Measurements from ENCODE around the gene LRMDA. TPM values are rescaled to one million over a fixed set of nuclear protein-coding genes. Genes with fewer than 3 reads are reported as not detected.

LRMDA gene
- total RNA-seq, 2 donors from 2014 or later: 14.4 to 18.0 TPM

DNA sequence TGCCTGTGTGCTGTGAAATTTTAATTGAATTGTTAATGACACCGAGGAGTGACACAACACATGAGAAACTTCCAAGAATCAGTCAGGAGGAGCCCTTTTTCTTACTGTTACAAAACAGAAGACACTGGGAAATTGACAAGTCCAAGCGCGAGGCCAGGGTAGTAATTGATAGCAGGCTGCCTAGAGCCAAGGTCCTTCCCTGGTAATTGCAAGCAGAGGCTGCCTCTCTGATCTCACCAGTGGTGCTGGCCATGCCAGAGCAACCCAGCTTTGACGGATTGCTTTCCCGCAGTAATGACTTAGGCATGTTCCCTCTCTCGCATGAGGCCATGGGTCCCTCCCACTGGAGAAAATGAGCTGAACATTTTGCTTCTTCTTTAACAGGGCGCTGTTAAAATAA, 111.5 kb downstream of the LRMDA start:
- DNase-seq (ENCODE audit: low spot score): peak; percentile 92
- intact Hi-C loops (cut with DNase I): no loop called here

GRCh38 chr10:75544386-75544785, 113.0 kb downstream of the LRMDA start:
- intact Hi-C loops (cut with DNase I): no loop called here
- DNase-seq (ENCODE audit: low spot score): no peak

DNA sequence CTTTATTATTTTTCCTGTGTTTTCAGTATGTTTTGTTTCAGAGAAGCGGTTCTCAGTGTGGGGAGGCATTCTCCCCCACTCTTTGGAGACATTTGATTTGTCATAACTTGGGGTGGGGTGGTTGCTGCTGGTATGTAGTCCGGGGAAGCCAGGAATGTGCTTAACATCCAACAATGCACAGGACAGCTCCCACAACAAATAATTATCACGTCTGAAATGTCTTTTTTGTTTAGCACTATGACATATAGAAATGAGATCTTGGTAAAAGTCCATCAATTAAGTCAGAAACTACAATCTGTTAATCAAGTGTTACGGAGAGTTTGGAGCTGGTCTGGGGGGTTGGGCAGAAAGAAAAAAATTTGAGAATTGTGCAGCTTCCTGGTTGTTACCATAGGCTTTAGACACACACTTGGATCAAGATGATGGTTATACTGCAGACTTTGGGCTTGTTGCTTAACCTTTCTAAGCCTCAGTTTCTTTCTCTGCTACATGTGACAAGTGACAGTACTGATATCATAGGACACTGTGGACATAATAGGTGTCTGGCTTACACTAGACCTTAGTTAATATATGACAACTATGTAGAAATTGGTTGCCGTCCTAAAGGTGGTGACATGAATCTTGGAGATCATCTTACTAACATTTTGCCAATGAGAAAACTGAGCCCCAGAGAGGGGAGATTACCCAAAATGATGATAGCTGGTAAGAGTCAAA, 113.7 kb downstream of the LRMDA start:
- no peak for DNase-seq (ENCODE audit: low spot score)
- intact Hi-C loops (cut with DNase I): no loop called here

GRCh38 chr10:75546004-75546403, 114.6 kb downstream of the LRMDA start:
- no peak for DNase-seq (ENCODE audit: low spot score)
- intact Hi-C loops (cut with DNase I): no loop called here

GRCh38 chr10:75547391-75548298, 116.2 kb downstream of the LRMDA start:
- intact Hi-C loops (cut with DNase I): no loop called here
- no peak for DNase-seq (ENCODE audit: low spot score)

- intact Hi-C loops (cut with DNase I): no loop called here
- DNase-seq (ENCODE audit: low spot score): no peak
Measured at GRCh38 chr10:75548356-75548755, 116.9 kb downstream of the LRMDA start.

GRCh38 chr10:75550191-75550590, 118.8 kb downstream of the LRMDA start:
- intact Hi-C loops (cut with DNase I): no loop called here
- DNase-seq (ENCODE audit: low spot score): no peak

DNA sequence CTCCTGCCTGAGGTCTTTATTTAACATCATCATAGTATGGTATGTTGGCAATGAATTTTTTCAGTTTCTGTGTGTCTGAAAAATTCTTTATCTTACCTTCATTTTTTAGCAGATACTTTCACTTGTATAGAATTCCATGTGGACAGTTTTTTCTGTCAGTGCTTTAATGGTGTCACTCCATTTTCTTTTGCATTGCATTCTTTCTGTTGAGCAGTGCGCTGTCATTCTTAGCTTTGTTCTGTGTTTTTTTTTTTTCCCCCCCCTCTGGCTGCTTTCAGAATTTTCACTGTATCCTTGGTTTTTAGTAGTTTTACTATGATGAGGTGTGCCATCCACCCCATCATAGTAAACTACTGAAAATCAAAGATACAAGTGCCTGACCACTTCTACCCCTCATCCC, 120.7 kb downstream of the LRMDA start:
- DNase-seq (ENCODE audit: low spot score): no peak
- intact Hi-C loops (cut with DNase I): no loop called here

GRCh38 chr10:75553550-75553949, 122.1 kb downstream of the LRMDA start:
- DNase-seq (ENCODE audit: low spot score): no peak
- intact Hi-C loops (cut with DNase I): no loop called here

DNA sequence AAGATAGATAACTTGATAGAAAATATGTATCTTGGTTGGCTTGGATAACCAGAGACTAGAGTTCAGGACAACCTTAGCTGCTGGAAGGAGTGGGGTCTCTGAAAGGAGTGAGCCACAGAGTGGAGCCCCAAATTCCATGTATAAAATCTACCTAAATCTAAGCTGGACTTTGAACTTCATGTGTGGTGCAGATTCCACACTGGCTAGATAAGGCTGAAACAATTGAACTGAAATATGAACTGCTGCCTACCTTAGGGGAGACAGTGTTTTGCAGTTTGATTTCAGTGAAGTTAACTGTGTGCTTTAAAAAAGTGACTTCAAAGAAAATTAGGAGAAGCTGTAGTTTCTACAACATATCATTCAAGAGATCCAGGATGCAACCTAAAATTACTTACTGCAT, 123.9 kb downstream of the LRMDA start:
- intact Hi-C loops (cut with DNase I): no loop called here
- DNase-seq (ENCODE audit: low spot score): no peak

DNA sequence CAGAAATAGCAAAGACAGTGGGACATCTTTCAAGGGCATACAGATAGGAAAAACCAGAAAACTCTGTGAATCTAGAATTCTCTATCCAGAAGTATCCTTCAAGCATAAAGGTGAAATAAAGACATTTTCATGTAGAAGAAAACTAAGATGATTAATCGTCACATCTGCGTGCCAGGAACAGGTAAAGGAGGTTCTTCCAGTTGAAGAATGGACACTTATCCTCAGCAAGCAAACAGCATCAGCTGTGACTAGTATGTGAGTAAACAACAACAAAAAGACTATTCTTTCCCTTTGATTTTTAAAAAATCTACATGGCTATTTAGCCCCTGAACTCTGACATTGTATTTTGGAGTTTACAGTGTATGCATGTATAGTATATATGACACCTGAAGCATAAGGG, 124.9 kb downstream of the LRMDA start:
- intact Hi-C loops (cut with DNase I): no loop called here

DNA sequence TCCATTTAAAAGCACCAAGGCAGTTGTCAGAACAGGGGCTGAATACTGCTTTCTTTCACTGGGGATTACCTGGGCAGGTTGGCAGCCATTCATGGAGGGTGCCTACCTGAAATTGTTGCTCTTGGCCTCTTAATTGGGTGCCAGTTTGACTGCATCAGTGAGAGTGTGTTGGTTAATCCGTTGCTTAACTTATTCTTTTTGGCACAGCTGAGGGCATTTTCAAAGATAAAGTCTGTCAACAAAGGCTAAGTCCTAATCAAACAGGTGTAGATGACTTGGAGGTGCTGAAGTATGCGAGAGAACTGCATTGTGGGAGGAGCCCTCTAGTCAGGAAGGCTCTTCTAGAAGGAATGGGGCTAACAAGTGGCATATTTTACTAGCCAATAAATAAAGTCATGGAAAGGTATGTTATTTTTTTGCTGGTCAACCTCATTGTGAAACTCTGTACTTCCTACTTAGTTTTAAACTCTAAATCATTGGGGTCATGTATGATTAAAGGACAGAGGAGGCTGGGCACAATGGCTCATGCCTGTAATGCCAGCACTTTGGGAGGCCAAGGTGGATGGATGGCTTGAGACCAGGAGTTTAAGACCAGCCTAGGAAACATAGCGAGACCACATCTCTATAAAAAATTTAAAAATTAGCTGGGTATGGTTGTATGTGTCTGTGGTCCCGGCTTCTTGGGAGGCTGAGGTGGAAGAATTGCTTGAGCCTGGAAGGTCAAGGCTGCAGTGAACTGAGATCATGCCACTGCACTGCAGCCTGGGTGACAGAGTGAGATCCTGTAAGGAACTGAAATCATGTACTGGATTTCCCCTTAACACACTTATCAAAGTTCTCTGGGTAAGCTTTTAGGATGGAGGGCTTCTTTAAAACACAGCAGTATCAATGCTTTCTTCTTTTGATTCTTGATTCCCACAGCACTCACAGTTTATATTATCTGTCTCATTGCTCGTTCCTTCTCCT, 134.1 kb downstream of the LRMDA start:
- intact Hi-C loops (cut with DNase I): loop anchor here in 1 of 2 donors (10.0 kb wide), 1 partner anchor 481 kb away; no protein-coding TSS in a partner anchor
- no peak for DNase-seq (ENCODE audit: low spot score)

More for the DNA sequence above, 124.9 kb downstream of the LRMDA start:
- no peak for DNase-seq (ENCODE audit: low spot score)

DNA sequence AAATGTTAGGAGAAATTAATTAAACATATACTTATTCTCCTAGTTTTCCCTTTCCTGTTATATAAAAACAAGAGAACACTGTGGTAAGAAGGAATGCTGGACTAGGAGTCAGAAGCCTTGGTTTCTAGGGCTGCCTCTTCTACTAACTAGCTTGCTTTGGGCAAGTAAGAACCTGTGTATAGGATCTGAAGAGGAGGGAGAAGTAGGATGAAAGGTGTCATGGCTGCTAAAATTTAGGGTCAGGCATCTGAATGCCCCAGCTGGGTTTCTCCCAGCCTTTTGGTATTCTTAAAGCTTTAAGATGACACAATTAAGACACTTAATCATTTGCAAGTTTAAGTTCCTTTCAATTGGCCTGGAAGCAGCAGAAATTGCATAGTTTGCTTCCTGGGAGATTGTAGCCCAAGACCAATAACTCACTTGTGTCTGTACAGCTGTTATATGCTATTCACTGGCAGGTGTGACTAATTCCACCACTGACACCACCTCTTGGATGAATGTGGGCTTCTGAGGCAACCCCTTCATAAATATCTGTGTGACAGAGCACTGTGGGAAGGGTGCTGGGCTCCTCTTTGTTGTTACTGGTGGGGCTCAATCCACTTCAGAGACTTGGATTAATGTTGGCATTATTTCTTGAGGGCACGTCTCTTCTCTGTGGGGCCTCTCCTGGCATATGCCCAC, 137.2 kb downstream of the LRMDA start:
- intact Hi-C loops (cut with DNase I): loop anchor here in 1 of 2 donors (10.0 kb wide), 1 partner anchor 484 kb away; no protein-coding TSS in a partner anchor

DNA sequence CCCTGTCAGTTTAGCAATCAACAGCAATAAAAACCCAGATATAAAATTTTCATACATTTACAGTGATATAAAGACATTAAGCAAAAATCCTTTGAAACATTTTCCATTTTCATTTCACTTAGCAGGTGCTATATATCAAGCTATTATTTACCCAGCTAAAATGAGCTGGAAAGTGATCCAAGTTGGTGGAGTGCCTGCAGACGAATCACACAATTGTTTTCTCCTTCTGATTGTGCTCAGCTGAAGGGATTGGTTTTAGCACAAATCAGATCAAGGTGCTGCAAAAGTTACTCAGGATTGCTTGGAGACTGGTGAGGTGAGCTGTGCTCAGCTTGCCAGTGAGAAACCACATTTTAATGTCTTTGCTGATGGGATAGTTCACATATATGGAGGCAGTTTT, 138.1 kb downstream of the LRMDA start:
- no peak for DNase-seq (ENCODE audit: low spot score)
- intact Hi-C loops (cut with DNase I): loop anchor here in 1 of 2 donors (10.0 kb wide), 1 partner anchor 485 kb away; no protein-coding TSS in a partner anchor

More for the DNA sequence above, 137.2 kb downstream of the LRMDA start:
- no peak for DNase-seq (ENCODE audit: low spot score)

GRCh38 chr10:75572478-75572877, 141.1 kb downstream of the LRMDA start:
- DNase-seq (ENCODE audit: low spot score): no peak
- intact Hi-C loops (cut with DNase I): no loop called here

DNA sequence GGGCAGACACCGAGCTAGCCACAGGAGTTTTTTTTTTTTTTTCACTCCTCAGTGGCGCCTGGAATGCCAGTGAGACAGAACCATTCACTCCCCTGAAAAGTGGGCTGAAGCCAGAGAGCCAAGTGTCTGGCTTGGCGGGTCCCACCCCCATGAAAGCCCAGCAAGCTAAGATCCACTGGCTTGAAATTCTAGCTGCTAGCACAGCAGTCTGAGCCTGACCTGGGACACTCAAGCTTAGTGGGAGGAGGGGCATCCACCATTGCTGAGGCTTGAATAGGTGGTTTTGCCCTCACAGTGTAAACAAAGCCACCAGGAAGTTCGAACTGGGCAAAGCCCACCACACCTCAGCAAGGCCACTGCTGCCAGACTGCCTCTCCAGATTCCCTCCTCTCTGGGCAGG, 144.5 kb downstream of the LRMDA start:
- intact Hi-C loops (cut with DNase I): no loop called here

GRCh38 chr10:75582102-75582501, 150.7 kb downstream of the LRMDA start:
- intact Hi-C loops (cut with DNase I): no loop called here
- no peak for DNase-seq (ENCODE audit: low spot score)

More for the DNA sequence above, 144.5 kb downstream of the LRMDA start:
- no peak for DNase-seq (ENCODE audit: low spot score)

DNA sequence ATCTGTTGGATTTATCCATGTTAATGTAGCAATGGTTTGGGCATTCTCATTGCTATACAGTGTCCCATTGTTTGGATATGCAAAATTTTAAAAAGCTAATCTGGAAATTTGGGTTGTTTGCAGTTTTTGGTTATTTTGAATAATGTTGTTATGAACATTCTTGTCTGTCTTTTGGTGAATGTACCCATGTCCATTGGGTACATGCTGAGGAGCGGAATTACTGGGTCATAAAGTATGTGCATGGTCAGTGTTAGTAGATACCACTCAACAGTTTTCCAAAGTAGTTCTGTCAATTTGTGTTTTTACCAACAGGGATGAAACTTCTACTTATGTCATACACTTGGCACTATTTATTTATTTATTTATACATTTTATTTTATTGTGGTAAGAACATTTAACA, 153.9 kb downstream of the LRMDA start:
- no peak for DNase-seq (ENCODE audit: low spot score)
- intact Hi-C loops (cut with DNase I): no loop called here

DNA sequence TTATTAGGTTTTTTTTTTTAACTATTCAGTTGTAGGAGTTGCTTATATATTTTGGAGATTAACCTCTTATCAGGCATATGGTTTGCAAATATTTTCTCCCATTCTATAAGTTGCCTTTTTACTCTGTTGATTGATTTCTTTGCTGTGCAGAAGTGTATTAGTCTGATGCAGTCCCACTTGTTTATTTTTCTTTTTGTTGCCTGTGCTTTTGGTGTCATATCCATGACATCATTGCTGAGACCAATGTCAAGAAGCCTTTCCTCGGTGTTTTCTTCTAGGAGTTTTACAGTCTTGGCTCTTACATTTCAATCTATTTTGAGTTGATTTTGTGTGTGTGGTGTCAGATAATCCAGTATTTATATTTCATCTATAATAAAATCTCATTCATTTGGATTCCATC, 155.4 kb downstream of the LRMDA start:
- no peak for DNase-seq (ENCODE audit: low spot score)
- intact Hi-C loops (cut with DNase I): no loop called here

Measured in posterior vena cava (tissue), 2 donors.